ENCODE measurements around the gene PFDN4.

The PFDN4 gene

GRCh38 chr20:54166987-54167662, 40.8 kb upstream of the PFDN4 start:
- no peak for FAIRE-seq
- TF ChIP-seq POLR2A (IDR thresholded peaks at IDR 0.05; ENCODE audit: low read depth, low read length) (no peak), POLR2AphosphoS5 (IDR thresholded peaks at IDR 0.05; ENCODE audit: low read depth, low read length) (no peak)

GRCh38 chr20:54167909-54168872, 39.7 kb upstream of the PFDN4 start:
- DNase-seq (ENCODE audit: insufficient read length) (no peak), FAIRE-seq (no peak)
- no peak for TF ChIP-seq POLR2AphosphoS5 (IDR thresholded peaks at IDR 0.05; ENCODE audit: low read depth, low read length)
- TF ChIP-seq POLR2A (IDR thresholded peaks at IDR 0.05; ENCODE audit: low read depth, low read length) = no peak
- TF ChIP-seq TAF1 (IDR thresholded peaks at IDR 0.05; ENCODE audit: borderline replicate concordance, low read depth, low read length) = no peak

More at GRCh38 chr20:54166987-54167662, 40.8 kb upstream of the PFDN4 start:
- DNase-seq (ENCODE audit: insufficient read length) = no peak

- FAIRE-seq (no peak), DNase-seq (ENCODE audit: insufficient read length) (no peak)
- no peak for TF ChIP-seq POLR2A (IDR thresholded peaks at IDR 0.05; ENCODE audit: low read depth, low read length)
- no peak for TF ChIP-seq TAF1 (IDR thresholded peaks at IDR 0.05; ENCODE audit: borderline replicate concordance, low read depth, low read length)
- TF ChIP-seq POLR2AphosphoS5 (IDR thresholded peaks at IDR 0.05; ENCODE audit: low read depth, low read length) = no peak
These were observed 38.7 kb upstream of the PFDN4 start for GRCh38 chr20:54168961-54169862.

- no peak for DNase-seq (ENCODE audit: insufficient read length)
- TF ChIP-seq TAF1 (IDR thresholded peaks at IDR 0.05; ENCODE audit: borderline replicate concordance, low read depth, low read length) = no peak
- TF ChIP-seq POLR2A (IDR thresholded peaks at IDR 0.05; ENCODE audit: low read depth, low read length) = no peak
- TF ChIP-seq POLR2AphosphoS5 (IDR thresholded peaks at IDR 0.05; ENCODE audit: low read depth, low read length) = no peak
- FAIRE-seq = no peak
These were observed 37.8 kb upstream of the PFDN4 start for GRCh38 chr20:54170026-54170471.

GRCh38 chr20:54170963-54171362, 36.9 kb upstream of the PFDN4 start:
- DNase-seq (ENCODE audit: insufficient read length) = no peak
- TF ChIP-seq TAF1 (IDR thresholded peaks at IDR 0.05; ENCODE audit: borderline replicate concordance, low read depth, low read length) (no peak), POLR2AphosphoS5 (IDR thresholded peaks at IDR 0.05; ENCODE audit: low read depth, low read length) (no peak), POLR2A (IDR thresholded peaks at IDR 0.05; ENCODE audit: low read depth, low read length) (no peak)

GRCh38 chr20:54172532-54172855, 35.4 kb upstream of the PFDN4 start:
- FAIRE-seq (no peak), DNase-seq (ENCODE audit: insufficient read length) (no peak)
- no peak for TF ChIP-seq POLR2A (IDR thresholded peaks at IDR 0.05; ENCODE audit: low read depth, low read length)

More at GRCh38 chr20:54170963-54171362, 36.9 kb upstream of the PFDN4 start:
- no peak for FAIRE-seq

GRCh38 chr20:54172856-54173652, 34.8 kb upstream of the PFDN4 start:
- DNase-seq (ENCODE audit: insufficient read length) (no peak), FAIRE-seq (no peak)
- TF ChIP-seq TAF1 (IDR thresholded peaks at IDR 0.05; ENCODE audit: borderline replicate concordance, low read depth, low read length) = no peak

- FAIRE-seq = no peak
These were observed 34.0 kb upstream of the PFDN4 start, which contains the start of gene CYP24A1 for GRCh38 chr20:54173653-54174456. CYP24A1 (minus strand) TSS chr20:54173986; CDS start chr20:54173579, 407 bp downstream.

GRCh38 chr20:54174457-54175175, 33.3 kb upstream of the PFDN4 start:
- no peak for DNase-seq (ENCODE audit: insufficient read length)
- no peak for FAIRE-seq
- TF ChIP-seq TAF1 (IDR thresholded peaks at IDR 0.05; ENCODE audit: borderline replicate concordance, low read depth, low read length) = no peak
- no peak for TF ChIP-seq POLR2AphosphoS5 (IDR thresholded peaks at IDR 0.05; ENCODE audit: low read depth, low read length)
- no peak for TF ChIP-seq POLR2A (IDR thresholded peaks at IDR 0.05; ENCODE audit: low read depth, low read length)

More at GRCh38 chr20:54173653-54174456, 34.0 kb upstream of the PFDN4 start, which contains the start of gene CYP24A1:
- no peak for TF ChIP-seq TAF1 (IDR thresholded peaks at IDR 0.05; ENCODE audit: borderline replicate concordance, low read depth, low read length)
- TF ChIP-seq POLR2A (IDR thresholded peaks at IDR 0.05; ENCODE audit: low read depth, low read length) = no peak
- TF ChIP-seq POLR2AphosphoS5 (IDR thresholded peaks at IDR 0.05; ENCODE audit: low read depth, low read length) = no peak
- no peak for DNase-seq (ENCODE audit: insufficient read length)
